Stimulated activated CD8-positive, alpha-beta memory T cell treated with anti-CD3 and anti-CD28 coated beads, Interleukin-7, amount 100 ng/mL, for 48 hours (primary cell): Measurements from ENCODE around the gene HNRNPH3.

Source experiments
- DNase-seq, 2 donors: peaks; one replicate each; pipeline ENCODE4 v3.0.0-alpha.2; 2020; ENCODE audit warnings: low read depth in 1 of 2; ENCODE audit errors: extremely low read depth in 1 of 2

HNRNPH3 gene

GRCh38 chr10:68371604-68372003 lies 39.7 kb downstream of the HNRNPH3 start:
- DNase-seq = no peak

- no peak for DNase-seq
Measured at GRCh38 chr10:68385740-68386139, 53.9 kb downstream of the HNRNPH3 start.
